SK-N-SH (cell line): ENCODE measurements around the gene NME3. TPM values are rescaled to one million over a fixed set of nuclear protein-coding genes. Genes with fewer than 3 reads are reported as not detected.

ENCODE experiments used
- CTCF ChIA-PET: fragments of 300-600, 350-600 bp; formaldehyde crosslinking; extraction: SDS; loops from one replicate; lab custom pipeline; 2021; lab: Yijun Ruan, JAX
- POLR2A ChIA-PET: fragments of 350-600 bp; sonication (Branson Sonifier 250); formaldehyde crosslinking; extraction: SDS; loops from one replicate; lab custom pipeline; 2020; ENCODE audit warnings: antibody characterized with exemption, inconsistent platforms; lab: Yijun Ruan, JAX
- DNase-seq: peaks from one replicate; pipeline ENCODE4 v3.0.0; 2012
- H2AFZ ChIP-seq: fragments of 200-600 bp; sonication (generic); 2 replicates; pipeline ENCODE4 v1.8.1; 2016; ENCODE audit warnings: antibody characterized with exemption, mild to moderate bottlenecking, low read depth
- H3F3A ChIP-seq: fragments of 200-600 bp; sonication (generic); replicated peaks from 2 replicates; pipeline ENCODE3; 2016; ENCODE audit warnings: antibody characterized with exemption, mild to moderate bottlenecking; ENCODE audit not compliant: insufficient read depth
- H3K27ac ChIP-seq, 2 experiments: fragments of 200-500 bp in 1 of 2; fragments of 200-600 bp in 1 of 2; sonication (Bioruptor generic) in 1 of 2; sonication (generic), shearing (Covaris generic) in 1 of 2; 2 replicates each; pipeline versions ENCODE4 v1.5.1 to v1.6.1; 2014 to 2016; ENCODE audit warnings: low read depth in 2 of 2, inconsistent platforms in 1 of 2, low read length in 1 of 2, mild to moderate bottlenecking in 1 of 2, mixed read lengths in 1 of 2
- H3K27me3 ChIP-seq: fragments of 200-600 bp; sonication (generic), shearing (Covaris generic); 2 replicates; pipeline ENCODE4 v1.6.1; 2016; ENCODE audit warnings: mixed run types; ENCODE audit not compliant: insufficient read depth
- H3K36me3 ChIP-seq, 2 experiments: fragments of 200-500 bp in 1 of 2; fragments of 200-600 bp in 1 of 2; sonication (Bioruptor generic) in 1 of 2; sonication (generic) in 1 of 2; replicated peaks in 1 of 2; 2 replicates each; pipeline versions ENCODE3 to v1.5.1; 2014 to 2016; ENCODE audit warnings: low read length in 1 of 2, mild to moderate bottlenecking in 1 of 2; ENCODE audit not compliant: insufficient read depth in 2 of 2, control insufficient read depth in 1 of 2
- H3K4me1 ChIP-seq, 2 experiments: fragments of 200-500 bp in 1 of 2; fragments of 200-600 bp in 1 of 2; sonication (Bioruptor generic) in 1 of 2; sonication (generic), shearing (Covaris generic) in 1 of 2; 2 replicates each; pipeline versions ENCODE4 v1.5.1 to v1.6.1; 2014 to 2016; ENCODE audit warnings: low read depth in 1 of 2, low read length in 1 of 2, mixed run types in 1 of 2; ENCODE audit not compliant: insufficient read depth in 2 of 2, control insufficient read depth in 1 of 2
- H3K4me2 ChIP-seq: fragments of 200-600 bp; sonication (generic), shearing (Covaris generic); 2 replicates; pipeline ENCODE4 v1.6.1; 2017; ENCODE audit warnings: mixed run types
- H3K4me3 ChIP-seq, 2 experiments: fragments of 200-500 bp in 1 of 2; fragments of 200-600 bp in 1 of 2; sonication (Bioruptor generic) in 1 of 2; sonication (generic), shearing (Covaris generic) in 1 of 2; 2 replicates each; pipeline versions ENCODE4 v1.5.1 to v1.8.1; 2014 to 2016; ENCODE audit warnings: low read depth in 2 of 2, inconsistent platforms in 1 of 2, low read length in 1 of 2, mild to moderate bottlenecking in 1 of 2, mixed read lengths in 1 of 2, moderate library complexity in 1 of 2
- H3K79me2 ChIP-seq: fragments of 200-600 bp; sonication (generic); 2 replicates; pipeline ENCODE4 v1.8.1; 2017; ENCODE audit warnings: mild to moderate bottlenecking; ENCODE audit not compliant: insufficient read depth
- H3K9ac ChIP-seq: fragments of 200-600 bp; sonication (generic); 2 replicates; pipeline ENCODE4 v1.6.1; 2017; ENCODE audit warnings: mixed run types
- H3K9me2 ChIP-seq: fragments of 200-600 bp; sonication (generic); 2 replicates; pipeline ENCODE4 v1.6.1; 2017; ENCODE audit warnings: mixed run types
- H3K9me3 ChIP-seq: fragments of 200-600 bp; sonication (generic); 2 replicates; pipeline ENCODE4 v1.6.1; 2017; ENCODE audit warnings: mixed run types, mild to moderate bottlenecking, moderate library complexity
- H4K20me1 ChIP-seq: fragments of 200-600 bp; sonication (generic); 2 replicates; pipeline ENCODE4 v1.6.1; 2017; ENCODE audit warnings: mild to moderate bottlenecking, mixed run types; ENCODE audit not compliant: insufficient read depth
- CHD2 ChIP-seq: fragments of 150-350 bp; IDR thresholded peaks from 2 replicates; pipeline ENCODE4 v1.6.1; 2018; ENCODE audit warnings: low read length; ENCODE audit not compliant: partially characterized antibody
- ELF1 ChIP-seq: IDR thresholded peaks from 2 replicates; pipeline ENCODE4 v1.4.0; 2012
- GATA2 ChIP-seq: sonication (generic); formaldehyde crosslinking; IDR thresholded peaks from 2 replicates; pipeline ENCODE4 v1.5.0; 2020; ENCODE audit warnings: mild to moderate bottlenecking, missing genetic modification reagents
- MXI1 ChIP-seq: IDR thresholded peaks from 2 replicates; pipeline ENCODE4 v1.6.1; 2012; ENCODE audit warnings: mild to moderate bottlenecking, low read depth, low read length, improper control_type of control experiment
- RFX5 ChIP-seq: IDR thresholded peaks from 2 replicates; pipeline ENCODE4 v1.6.1; 2012; ENCODE audit warnings: mild to moderate bottlenecking, improper control_type of control experiment, low read length
- SMC3 ChIP-seq: IDR thresholded peaks from 2 replicates; pipeline ENCODE4 v1.6.1; 2012; ENCODE audit warnings: low read depth, low read length, improper control_type of control experiment
- TCF12 ChIP-seq: IDR thresholded peaks from 2 replicates; pipeline ENCODE4 v1.4.0; 2012
- YY1 ChIP-seq: IDR thresholded peaks from 2 replicates; pipeline ENCODE4 v1.4.0; 2012; ENCODE audit warnings: low read depth, mild to moderate bottlenecking
- WGBS: methylation state at CpG from one replicate; pipeline ENCODE4 v1.1.6; 2017; ENCODE audit warnings: low lambda C conversion rate; 5-methylcytosine and 5-hydroxymethylcytosine counted together
- polyA plus RNA-seq, 3 experiments: library from polyadenylated mRNA; depleted of rRNA; stranded (reverse); fragments of >200 nt; gene quantifications; 2 replicates each; pipeline ENCODE4 v1.2.3, GENCODE V29; 2012
- TF ChIP-seq, protein P1 (sequence below): IDR thresholded peaks from 2 replicates; pipeline ENCODE4 v1.4.0; 2012; ENCODE audit warnings: low read depth
- TF ChIP-seq, protein P2 (sequence below): fragments of 200-600 bp; sonication (generic); IDR thresholded peaks from 2 replicates; pipeline ENCODE4 v1.6.1; 2017; ENCODE audit warnings: antibody characterized with exemption, mild to moderate bottlenecking, moderate library complexity
- TF ChIP-seq, protein P3 (sequence below): fragments of 150-350 bp; IDR thresholded peaks from 2 replicates; pipeline ENCODE4 v1.6.1; 2016; ENCODE audit warnings: mild to moderate bottlenecking, low read depth, low read length
- TF ChIP-seq, protein P4 (sequence below): fragments of 150-350 bp; IDR thresholded peaks from 2 replicates; pipeline ENCODE4 v1.6.1; 2017; ENCODE audit warnings: antibody characterized with exemption, low read length, low read depth, borderline replicate concordance

The NME3 gene
- polyA plus RNA-seq, 1 of the 3 experiments (the other 2 are of a cell fraction), result 77.2 TPM

DNA sequence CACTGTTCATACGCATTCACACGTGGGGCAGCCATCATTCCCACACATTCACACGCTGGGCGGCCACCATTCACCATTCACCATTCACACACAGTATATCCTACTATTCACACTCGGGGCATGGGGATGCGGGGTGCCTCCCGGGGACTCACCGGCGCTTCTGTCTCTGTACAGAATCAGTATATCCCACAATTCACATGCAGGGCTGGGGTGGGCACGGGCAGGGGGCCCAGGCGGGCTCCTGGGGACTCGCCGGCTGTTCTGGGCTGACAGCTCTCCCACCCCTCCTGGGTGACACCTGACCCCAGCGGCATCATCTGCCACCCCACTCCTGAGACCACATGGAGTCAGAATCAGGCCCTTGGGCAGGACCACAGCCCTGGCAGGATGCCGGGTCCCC lies 9.6 kb downstream of the NME3 start (continued):
- no peak for TF ChIP-seq ELF1
- TF ChIP-seq YY1, result no peak
- TF ChIP-seq, protein P1, sequence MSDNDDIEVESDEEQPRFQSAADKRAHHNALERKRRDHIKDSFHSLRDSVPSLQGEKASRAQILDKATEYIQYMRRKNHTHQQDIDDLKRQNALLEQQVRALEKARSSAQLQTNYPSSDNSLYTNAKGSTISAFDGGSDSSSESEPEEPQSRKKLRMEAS, result no peak
- no peak for TF ChIP-seq TCF12
- TF ChIP-seq SMC3, result no peak
- no peak for TF ChIP-seq RFX5
- no peak for TF ChIP-seq GATA2 (CRISPR knock-in tag)
- TF ChIP-seq, protein P2, sequence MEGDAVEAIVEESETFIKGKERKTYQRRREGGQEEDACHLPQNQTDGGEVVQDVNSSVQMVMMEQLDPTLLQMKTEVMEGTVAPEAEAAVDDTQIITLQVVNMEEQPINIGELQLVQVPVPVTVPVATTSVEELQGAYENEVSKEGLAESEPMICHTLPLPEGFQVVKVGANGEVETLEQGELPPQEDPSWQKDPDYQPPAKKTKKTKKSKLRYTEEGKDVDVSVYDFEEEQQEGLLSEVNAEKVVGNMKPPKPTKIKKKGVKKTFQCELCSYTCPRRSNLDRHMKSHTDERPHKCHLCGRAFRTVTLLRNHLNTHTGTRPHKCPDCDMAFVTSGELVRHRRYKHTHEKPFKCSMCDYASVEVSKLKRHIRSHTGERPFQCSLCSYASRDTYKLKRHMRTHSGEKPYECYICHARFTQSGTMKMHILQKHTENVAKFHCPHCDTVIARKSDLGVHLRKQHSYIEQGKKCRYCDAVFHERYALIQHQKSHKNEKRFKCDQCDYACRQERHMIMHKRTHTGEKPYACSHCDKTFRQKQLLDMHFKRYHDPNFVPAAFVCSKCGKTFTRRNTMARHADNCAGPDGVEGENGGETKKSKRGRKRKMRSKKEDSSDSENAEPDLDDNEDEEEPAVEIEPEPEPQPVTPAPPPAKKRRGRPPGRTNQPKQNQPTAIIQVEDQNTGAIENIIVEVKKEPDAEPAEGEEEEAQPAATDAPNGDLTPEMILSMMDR, result no peak
- no peak for TF ChIP-seq CHD2
- TF ChIP-seq, protein P3, sequence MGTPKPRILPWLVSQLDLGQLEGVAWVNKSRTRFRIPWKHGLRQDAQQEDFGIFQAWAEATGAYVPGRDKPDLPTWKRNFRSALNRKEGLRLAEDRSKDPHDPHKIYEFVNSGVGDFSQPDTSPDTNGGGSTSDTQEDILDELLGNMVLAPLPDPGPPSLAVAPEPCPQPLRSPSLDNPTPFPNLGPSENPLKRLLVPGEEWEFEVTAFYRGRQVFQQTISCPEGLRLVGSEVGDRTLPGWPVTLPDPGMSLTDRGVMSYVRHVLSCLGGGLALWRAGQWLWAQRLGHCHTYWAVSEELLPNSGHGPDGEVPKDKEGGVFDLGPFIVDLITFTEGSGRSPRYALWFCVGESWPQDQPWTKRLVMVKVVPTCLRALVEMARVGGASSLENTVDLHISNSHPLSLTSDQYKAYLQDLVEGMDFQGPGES, result no peak

DNA sequence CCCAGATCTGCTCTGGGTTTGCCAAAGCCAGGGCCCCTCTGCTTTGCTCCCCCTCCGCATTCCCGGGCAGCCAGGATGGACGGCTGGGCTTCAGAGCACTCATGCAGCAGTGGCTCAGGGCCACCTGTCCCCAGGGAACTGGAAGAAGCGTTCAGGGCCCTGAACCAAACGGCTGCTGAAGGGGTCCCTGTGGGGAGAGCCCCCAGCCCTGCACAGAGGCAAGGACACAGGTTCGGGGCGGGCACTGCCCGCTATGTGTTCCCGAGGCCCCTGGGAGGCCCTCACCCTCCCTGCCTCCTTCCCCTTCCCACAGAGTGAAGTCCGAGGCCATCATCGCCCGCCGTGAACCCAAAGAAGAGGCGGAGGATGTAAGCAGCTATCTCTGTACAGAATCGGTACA lies 10.4 kb downstream of the NME3 start:
- no peak overlapping the region for H3K4me2 ChIP-seq
- no peak overlapping the region for H3K4me3 ChIP-seq
- H3F3A ChIP-seq, result no peaks in the 10 kb centered on the region
- peaks cover 0 to 58% of the 10 kb centered on the region in 2 experiments for H3K36me3 ChIP-seq
- H3K9me2 ChIP-seq, result no peaks in the 10 kb centered on the region
- DNase-seq, result no peak
- ChIA-PET CTCF (interaction anchor here (0.9 to 1.0 kb wide), 2 partner anchors 13 to 35 kb away, joined by 3 read pairs; no protein-coding TSS in a partner anchor), POLR2A (no interaction called here)
- no peak overlapping the region for H2AFZ ChIP-seq
- H4K20me1 ChIP-seq, result no peaks in the 10 kb centered on the region
- TF ChIP-seq, protein P1, result no peak
- no peak for TF ChIP-seq SMC3
- TF ChIP-seq, protein P4, sequence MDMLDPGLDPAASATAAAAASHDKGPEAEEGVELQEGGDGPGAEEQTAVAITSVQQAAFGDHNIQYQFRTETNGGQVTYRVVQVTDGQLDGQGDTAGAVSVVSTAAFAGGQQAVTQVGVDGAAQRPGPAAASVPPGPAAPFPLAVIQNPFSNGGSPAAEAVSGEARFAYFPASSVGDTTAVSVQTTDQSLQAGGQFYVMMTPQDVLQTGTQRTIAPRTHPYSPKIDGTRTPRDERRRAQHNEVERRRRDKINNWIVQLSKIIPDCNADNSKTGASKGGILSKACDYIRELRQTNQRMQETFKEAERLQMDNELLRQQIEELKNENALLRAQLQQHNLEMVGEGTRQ, result no peak
- no peak for TF ChIP-seq MXI1
- TF ChIP-seq CHD2, result no peak
- TF ChIP-seq TCF12, result no peak
- WGBS, result 88% methylated on average over 9 of the region's 15 CpGs
- H3K9me3 ChIP-seq, result no peaks in the 10 kb centered on the region
- no peaks in the 10 kb centered on the region for H3K27me3 ChIP-seq
- no peak overlapping the region for H3K27ac ChIP-seq
- H3K79me2 ChIP-seq, result no peaks in the 10 kb centered on the region
- H3K4me1 ChIP-seq, result no peaks in the 10 kb centered on the region
- no peak overlapping the region for H3K9ac ChIP-seq
